Measurements from ENCODE around the gene CST9L. TPM values are rescaled to one million over a fixed set of nuclear protein-coding genes. Genes with fewer than 3 reads are reported as not detected.

CST9L gene
- total RNA-seq, 1 donor from 2014 or later = not detected

- Mint-ChIP-seq H3K9me3 (ENCODE audit: unreplicated experiment) (peaks cover 5% of the 10 kb centered on the region), H3K4me1 (ENCODE audit: low read depth, unreplicated experiment) (no peaks in the 10 kb centered on the region), H3K4me3 (ENCODE audit: unreplicated experiment) (no peak overlapping the region), H3K27ac (ENCODE audit: unreplicated experiment) (no peak overlapping the region), H3K36me3 (ENCODE audit: unreplicated experiment) (no peaks in the 10 kb centered on the region), H3K27me3 (ENCODE audit: unreplicated experiment) (peaks cover 6% of the 10 kb centered on the region)
- TF ChIP-seq CTCF (IDR thresholded peaks at IDR 0.05; ENCODE audit: partially characterized antibody, unreplicated experiment) = no peak
- DNase-seq = no peak
Measured at GRCh38 chr20:23548408-23548807, 19.9 kb downstream of the CST9L start.

GRCh38 chr20:23547613-23548012 is 20.7 kb downstream of the CST9L start:
- no peaks in the 10 kb centered on the region for H3K36me3 Mint-ChIP-seq (ENCODE audit: unreplicated experiment)
- peaks cover 6% of the 10 kb centered on the region for H3K27me3 Mint-ChIP-seq (ENCODE audit: unreplicated experiment)
- DNase-seq = no peak
- no peak overlapping the region for H3K4me3 Mint-ChIP-seq (ENCODE audit: unreplicated experiment)
- H3K4me1 Mint-ChIP-seq (ENCODE audit: low read depth, unreplicated experiment) = no peaks in the 10 kb centered on the region
- peaks cover 5% of the 10 kb centered on the region for H3K9me3 Mint-ChIP-seq (ENCODE audit: unreplicated experiment)
- TF ChIP-seq CTCF (IDR thresholded peaks at IDR 0.05; ENCODE audit: partially characterized antibody, unreplicated experiment) = no peak
- no peak overlapping the region for H3K27ac Mint-ChIP-seq (ENCODE audit: unreplicated experiment)

DNA sequence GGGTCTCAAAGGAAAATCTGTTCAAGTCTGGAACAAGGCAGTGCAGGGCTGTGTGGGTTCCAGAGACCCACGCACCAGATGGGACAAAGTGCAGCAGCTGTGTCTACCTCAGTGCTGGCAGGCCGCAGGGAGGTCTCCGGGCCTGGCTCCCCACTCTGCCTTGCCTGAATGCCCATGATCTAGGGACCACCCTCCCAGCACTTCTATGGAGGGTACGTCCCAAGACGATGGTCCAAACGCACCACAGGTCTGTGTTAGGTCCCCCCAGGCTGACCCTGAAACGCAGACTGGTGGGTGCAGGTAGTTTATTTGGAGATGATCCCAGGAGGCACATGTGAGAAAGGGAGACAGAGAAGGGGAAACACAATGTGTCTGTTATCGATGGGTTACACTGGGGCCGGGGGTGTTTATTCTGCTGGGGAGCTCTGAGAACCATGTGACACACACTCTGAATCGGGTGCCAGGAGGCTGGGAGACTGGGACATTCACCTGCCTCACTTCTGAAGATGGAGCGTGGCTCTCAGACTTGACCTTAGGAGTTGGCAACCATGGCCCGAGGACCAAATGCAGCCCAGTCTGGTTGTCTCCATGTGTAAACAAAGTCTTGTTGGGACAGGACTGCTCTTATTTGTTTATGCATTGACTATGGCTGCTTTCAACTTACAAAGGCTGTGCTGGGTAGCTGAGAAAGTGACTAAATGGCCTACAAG is 21.7 kb downstream of the CST9L start:
- no peak overlapping the region for H3K27ac Mint-ChIP-seq (ENCODE audit: unreplicated experiment)
- peaks cover 6% of the 10 kb centered on the region for H3K27me3 Mint-ChIP-seq (ENCODE audit: unreplicated experiment)
- H3K36me3 Mint-ChIP-seq (ENCODE audit: unreplicated experiment) = no peaks in the 10 kb centered on the region
- no peak for TF ChIP-seq CTCF (IDR thresholded peaks at IDR 0.05; ENCODE audit: partially characterized antibody, unreplicated experiment)
- no peak overlapping the region for H3K4me3 Mint-ChIP-seq (ENCODE audit: unreplicated experiment)
- DNase-seq = no peak
- no peaks in the 10 kb centered on the region for H3K4me1 Mint-ChIP-seq (ENCODE audit: low read depth, unreplicated experiment)
- H3K9me3 Mint-ChIP-seq (ENCODE audit: unreplicated experiment) = peaks cover 5% of the 10 kb centered on the region

DNA sequence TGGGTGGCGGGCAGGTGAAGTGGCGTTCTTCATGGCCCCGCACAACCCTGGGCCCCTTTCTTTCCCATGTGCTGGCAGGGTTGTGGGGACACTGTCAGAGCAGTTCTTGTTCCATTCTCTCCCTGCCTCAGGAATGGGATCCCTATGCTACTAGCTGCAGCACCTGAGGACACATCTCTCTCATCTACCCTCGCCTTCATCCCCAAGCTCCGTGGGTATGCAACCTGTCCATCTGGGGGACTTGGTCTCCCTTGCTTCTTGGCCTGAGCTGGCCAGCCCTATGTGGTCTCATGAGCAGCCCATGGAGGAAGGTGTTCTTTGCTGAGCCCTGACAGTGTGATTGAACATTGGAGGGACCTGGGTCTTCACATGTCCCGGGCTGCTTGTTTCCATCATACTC is 24.2 kb downstream of the CST9L start:
- Mint-ChIP-seq H3K36me3 (ENCODE audit: unreplicated experiment) (no peaks in the 10 kb centered on the region), H3K4me3 (ENCODE audit: unreplicated experiment) (no peak overlapping the region), H3K9me3 (ENCODE audit: unreplicated experiment) (no peaks in the 10 kb centered on the region), H3K4me1 (ENCODE audit: low read depth, unreplicated experiment) (no peaks in the 10 kb centered on the region), H3K27ac (ENCODE audit: unreplicated experiment) (no peak overlapping the region), H3K27me3 (ENCODE audit: unreplicated experiment) (peaks cover 3% of the 10 kb centered on the region)
- DNase-seq = no peak
- TF ChIP-seq CTCF (IDR thresholded peaks at IDR 0.05; ENCODE audit: partially characterized antibody, unreplicated experiment) = no peak

- no peak overlapping the region for H3K27ac Mint-ChIP-seq (ENCODE audit: unreplicated experiment)
- no peaks in the 10 kb centered on the region for H3K4me1 Mint-ChIP-seq (ENCODE audit: low read depth, unreplicated experiment)
- no peak for DNase-seq
- no peak overlapping the region for H3K4me3 Mint-ChIP-seq (ENCODE audit: unreplicated experiment)
- no peaks in the 10 kb centered on the region for H3K36me3 Mint-ChIP-seq (ENCODE audit: unreplicated experiment)
- TF ChIP-seq CTCF (IDR thresholded peaks at IDR 0.05; ENCODE audit: partially characterized antibody, unreplicated experiment) = no peak
- no peaks in the 10 kb centered on the region for H3K9me3 Mint-ChIP-seq (ENCODE audit: unreplicated experiment)
- peaks cover 3% of the 10 kb centered on the region for H3K27me3 Mint-ChIP-seq (ENCODE audit: unreplicated experiment)
Measured at GRCh38 chr20:23542801-23543200, 25.5 kb downstream of the CST9L start.
